ENCODE measurements around the gene GNB3.

The GNB3 gene

GRCh38 chr12:6839482-6840201 lies 1.1 kb upstream of the GNB3 start:
- peak; percentile 96 to 97 for DNase-seq

GRCh38 chr12:6840330-6840729 lies 395 bp upstream of the GNB3 start:
- DNase-seq: peak in 1 of 2 experiments; percentile 94

- no peak for DNase-seq
Measured at GRCh38 chr12:6842075-6842474, 1.4 kb downstream of the GNB3 start.

- no peak for DNase-seq
Measured at GRCh38 chr12:6843118-6843902, 2.6 kb downstream of the GNB3 start.

- DNase-seq: no peak
Measured at GRCh38 chr12:6845395-6845794, 4.7 kb downstream of the GNB3 start.

- DNase-seq: peak in 1 of 2 experiments; percentile 57
Measured at GRCh38 chr12:6846316-6846869, 5.7 kb downstream of the GNB3 start.

GRCh38 chr12:6847676-6848075 lies 7.0 kb downstream of the GNB3 start:
- DNase-seq: peak; percentile 26 to 65

GRCh38 chr12:6849427-6849826 lies 8.7 kb downstream of the GNB3 start:
- no peak for DNase-seq

GRCh38 chr12:6849976-6850560 lies 9.3 kb downstream of the GNB3 start:
- no peak for DNase-seq

GRCh38 chr12:6850796-6851152 lies 10.0 kb downstream of the GNB3 start:
- no peak for DNase-seq

- DNase-seq: peak; percentile 94 to 96
Measured at GRCh38 chr12:6851153-6851920, 10.6 kb downstream of the GNB3 start, which contains the start of gene CDCA3. Gene CDCA3, minus strand, starts transcription at chr12:6851286. Its CDS starts 334 bp downstream, at chr12:6850952.

GRCh38 chr12:6851921-6852650 lies 11.4 kb downstream of the GNB3 start, which contains the start of gene USP5:
Gene USP5, plus strand, starts transcription at chr12:6852150. Its CDS starts 30 bp downstream, at chr12:6852180.
- peak; percentile 98 to 99 for DNase-seq

GRCh38 chr12:6852651-6853354 lies 12.1 kb downstream of the GNB3 start:
- peak in 1 of 2 experiments; percentile 43 for DNase-seq

GRCh38 chr12:6853626-6854025 lies 12.9 kb downstream of the GNB3 start:
- DNase-seq: no peak

- DNase-seq: no peak
Measured at GRCh38 chr12:6854036-6854435, 13.3 kb downstream of the GNB3 start.

- DNase-seq: no peak
Measured at GRCh38 chr12:6855322-6855721, 14.6 kb downstream of the GNB3 start.

- DNase-seq: no peak
Measured at GRCh38 chr12:6858799-6859198, 18.1 kb downstream of the GNB3 start.

GRCh38 chr12:6860116-6860515 lies 19.4 kb downstream of the GNB3 start:
- DNase-seq: no peak

- no peak for DNase-seq
Measured at GRCh38 chr12:6860942-6861341, 20.2 kb downstream of the GNB3 start.

- no peak for DNase-seq
Measured at GRCh38 chr12:6861391-6861790, 20.7 kb downstream of the GNB3 start.

GRCh38 chr12:6863033-6863432 lies 22.3 kb downstream of the GNB3 start:
- DNase-seq: no peak
